NCI-H2081 (cell line): ENCODE results near the gene TNFRSF8.

Experiments used
- DNase-seq, 2 experiments: peaks; one replicate each; lab custom pipeline; 2025; lab: John Stamatoyannopoulos, UW

Gene TNFRSF8

DNA sequence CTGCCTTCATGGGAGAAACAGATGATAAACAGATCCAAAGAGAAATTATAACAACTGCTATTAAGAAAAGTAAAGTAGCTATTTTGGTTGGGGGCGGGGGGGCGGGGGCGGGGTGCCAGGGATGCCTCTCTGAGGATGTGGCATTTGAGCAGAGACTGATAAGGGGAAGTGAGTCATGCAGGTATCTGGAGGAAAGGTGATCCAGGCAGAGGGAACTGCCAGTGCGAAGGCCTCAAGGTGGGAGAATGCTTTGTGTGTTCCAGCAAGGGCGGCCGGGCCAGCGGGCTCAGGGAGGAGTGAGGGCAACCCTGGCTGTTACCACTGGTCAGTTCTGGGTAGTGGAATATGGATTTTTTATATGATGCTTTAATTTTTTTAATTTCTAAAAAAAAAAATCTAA, 96.7 kb downstream of the TNFRSF8 start:
- no peak for DNase-seq

DNA sequence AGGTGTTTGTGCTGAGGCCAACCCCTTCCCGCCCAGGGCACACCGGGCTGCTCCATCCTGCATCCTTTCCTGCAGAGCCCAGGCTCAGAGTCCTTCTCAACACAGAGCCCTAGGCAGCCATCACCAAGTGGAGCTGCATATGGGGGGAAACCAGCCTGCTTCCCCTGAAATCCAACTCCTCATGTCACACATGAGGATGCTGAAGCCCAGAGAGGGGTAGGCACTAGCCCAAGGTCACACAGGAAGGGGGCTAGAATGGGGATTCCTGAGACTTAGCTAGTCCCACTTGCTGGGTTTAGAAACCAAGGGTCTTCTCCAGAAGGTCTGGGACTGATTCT, 98.2 kb downstream of the TNFRSF8 start:
- DNase-seq: no peak

DNA sequence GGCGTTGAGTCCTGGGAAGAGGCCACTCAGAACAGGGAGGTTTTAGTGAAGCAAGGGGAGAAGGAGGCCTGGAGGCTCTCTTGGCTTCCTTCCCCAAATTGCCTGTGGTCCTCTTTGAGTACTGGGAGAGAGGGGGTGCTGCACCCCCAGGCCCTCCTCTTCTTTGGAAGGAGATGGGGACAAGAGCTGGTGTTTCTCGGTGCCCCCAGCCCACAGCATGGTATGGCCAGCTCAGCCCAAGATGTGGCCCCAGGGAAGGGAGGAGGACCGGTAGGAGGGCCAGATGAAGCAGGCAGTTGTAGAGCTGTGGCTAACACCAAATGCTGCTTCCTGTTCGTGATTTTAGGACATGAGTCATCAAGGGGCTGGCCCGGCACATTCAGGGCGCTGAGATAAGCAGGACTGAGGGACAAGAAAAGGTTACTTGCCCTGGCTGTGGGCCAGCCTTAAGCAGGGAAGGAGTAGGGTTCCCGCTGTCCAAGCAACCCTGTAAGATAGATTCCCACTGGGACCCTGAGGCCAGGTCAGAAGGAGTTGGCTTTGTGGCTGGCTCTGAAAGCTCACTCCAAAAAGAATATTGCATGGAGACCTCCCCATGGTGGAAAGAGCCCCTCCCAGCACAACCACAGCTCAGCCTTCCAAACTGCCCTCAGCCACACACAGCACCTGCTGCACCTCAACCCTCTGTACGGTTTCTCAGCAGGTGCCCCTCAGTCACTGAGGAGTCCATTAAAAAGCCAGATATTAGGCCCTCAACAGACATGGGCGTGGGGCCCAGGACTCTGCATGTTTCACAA, 98.8 kb downstream of the TNFRSF8 start:
- DNase-seq: no peak

DNA sequence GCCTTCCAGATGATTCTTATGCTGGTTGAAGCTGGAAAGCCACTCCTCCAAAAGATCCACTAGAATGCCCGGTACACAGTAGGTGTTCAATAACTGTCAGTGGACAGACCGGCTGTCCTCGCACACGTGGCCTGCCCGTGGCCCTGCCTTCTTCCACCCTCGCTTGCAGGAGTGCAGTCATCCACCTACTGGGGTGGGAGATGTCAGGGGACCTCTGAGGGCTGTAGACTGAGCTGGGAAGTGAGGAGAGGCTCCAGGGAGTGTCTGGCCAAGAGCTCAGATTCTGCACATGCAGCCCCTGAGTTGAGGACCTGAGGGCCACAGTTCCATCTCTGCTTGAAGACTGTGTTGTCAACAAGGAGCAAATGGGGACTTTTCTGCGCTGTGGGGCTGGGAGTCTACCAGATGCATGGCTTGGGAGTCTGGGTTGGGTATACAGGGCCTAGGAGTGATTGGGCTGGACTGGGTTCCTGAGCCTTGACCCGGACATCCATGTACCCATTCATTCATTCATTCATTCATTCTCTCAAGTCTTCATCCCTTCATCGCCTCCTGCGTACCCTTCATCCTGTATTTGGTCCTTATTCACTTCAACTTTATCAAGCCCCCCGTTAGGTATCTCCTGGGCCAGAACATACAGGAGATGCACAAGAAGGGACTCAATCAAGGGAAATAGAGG, 99.5 kb downstream of the TNFRSF8 start:
- DNase-seq: no peak

DNA sequence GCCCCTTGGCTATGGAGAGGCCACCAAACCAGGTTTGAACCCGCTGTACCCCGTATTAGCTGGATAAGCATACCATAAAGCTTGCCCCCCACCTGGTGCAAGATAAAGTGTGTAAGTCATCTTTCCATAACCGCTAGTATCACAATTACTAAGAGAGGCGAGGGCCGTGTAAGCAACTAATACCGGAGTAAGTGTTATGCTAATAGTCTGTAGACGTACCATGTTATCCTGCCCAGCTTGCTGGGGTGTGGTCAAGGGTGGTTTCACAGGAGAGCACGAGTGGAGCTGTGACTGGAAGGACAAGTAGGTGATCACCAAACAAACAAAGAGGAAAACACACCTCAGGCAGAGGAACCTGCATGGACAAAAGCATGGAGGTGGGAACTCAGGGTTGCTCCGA, 100.1 kb downstream of the TNFRSF8 start:
- no peak for DNase-seq

DNA sequence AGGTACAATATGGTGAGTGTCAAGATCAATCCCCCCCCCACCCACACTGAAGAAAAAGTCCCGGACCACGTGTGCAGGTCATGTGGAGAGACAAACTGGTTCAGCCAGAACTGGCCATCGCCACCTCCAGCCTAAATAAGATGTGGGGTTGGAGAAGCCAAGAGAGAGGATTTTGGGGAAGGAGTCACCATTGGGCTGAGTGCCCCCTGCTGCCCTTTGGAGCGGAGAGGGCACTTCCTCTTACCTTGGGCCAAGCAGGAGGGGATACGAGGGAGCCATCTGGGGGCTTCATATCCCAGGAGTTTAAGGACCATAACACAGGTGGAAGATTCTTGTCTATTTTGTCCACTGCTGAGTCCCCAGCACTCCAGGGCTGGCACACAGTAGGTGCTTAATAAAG, 101.1 kb downstream of the TNFRSF8 start:
- no peak for DNase-seq

DNA sequence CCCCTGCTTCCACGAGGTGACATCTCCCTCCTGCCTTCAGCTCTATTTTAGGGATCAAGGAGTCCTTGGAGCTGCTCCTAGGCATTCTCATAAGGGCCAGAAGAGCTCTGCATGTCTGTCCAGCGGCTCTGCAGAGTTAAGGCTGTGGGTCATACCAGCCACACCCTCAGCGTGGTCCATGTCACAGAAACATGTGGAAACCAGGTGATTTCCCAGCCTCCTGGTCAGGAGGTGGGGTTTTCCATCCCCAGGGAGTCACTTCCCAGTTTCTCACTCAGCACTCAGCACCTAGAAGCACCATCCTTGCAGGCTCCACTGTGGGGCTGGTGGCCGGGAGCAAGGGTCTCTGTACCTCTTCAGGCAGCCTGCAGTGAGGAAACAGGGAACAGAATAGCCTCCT, 102.2 kb downstream of the TNFRSF8 start:
- no peak for DNase-seq

DNA sequence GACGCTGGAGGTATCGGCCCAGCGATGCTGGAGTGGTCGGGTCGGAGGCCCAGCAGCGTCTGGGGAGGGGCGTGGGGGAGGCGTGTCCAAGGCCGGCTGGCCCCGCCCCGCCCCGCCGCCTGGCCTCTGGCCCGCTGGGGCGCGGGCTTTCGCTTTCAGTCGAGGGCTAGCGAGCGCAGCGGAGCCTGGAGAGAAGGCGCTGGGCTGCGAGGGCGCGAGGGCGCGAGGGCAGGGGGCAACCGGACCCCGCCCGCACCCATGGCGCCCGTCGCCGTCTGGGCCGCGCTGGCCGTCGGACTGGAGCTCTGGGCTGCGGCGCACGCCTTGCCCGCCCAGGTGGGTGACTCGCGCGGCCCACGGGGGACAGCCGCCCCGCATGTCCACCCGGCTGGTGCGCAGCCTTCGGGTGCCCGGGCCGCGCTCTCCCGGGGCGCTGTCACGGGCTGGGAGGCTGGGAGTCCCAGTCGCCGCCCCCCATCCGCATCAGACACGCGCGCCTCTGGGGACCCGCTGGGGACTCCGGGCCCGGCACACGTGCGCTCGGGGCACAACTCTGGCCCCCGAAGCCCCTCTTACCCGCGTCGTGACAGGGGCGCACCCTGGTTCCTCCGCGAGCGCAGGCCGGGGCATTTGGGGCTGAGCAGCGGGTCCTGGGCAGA, 103.9 kb downstream of the TNFRSF8 start, which contains the start of gene TNFRSF1B:
TSS of gene TNFRSF1B (plus strand) at position 158 of the 659 bp plus-strand sequence. CDS start at position 259, 101 bp downstream.
- no peak for DNase-seq

DNA sequence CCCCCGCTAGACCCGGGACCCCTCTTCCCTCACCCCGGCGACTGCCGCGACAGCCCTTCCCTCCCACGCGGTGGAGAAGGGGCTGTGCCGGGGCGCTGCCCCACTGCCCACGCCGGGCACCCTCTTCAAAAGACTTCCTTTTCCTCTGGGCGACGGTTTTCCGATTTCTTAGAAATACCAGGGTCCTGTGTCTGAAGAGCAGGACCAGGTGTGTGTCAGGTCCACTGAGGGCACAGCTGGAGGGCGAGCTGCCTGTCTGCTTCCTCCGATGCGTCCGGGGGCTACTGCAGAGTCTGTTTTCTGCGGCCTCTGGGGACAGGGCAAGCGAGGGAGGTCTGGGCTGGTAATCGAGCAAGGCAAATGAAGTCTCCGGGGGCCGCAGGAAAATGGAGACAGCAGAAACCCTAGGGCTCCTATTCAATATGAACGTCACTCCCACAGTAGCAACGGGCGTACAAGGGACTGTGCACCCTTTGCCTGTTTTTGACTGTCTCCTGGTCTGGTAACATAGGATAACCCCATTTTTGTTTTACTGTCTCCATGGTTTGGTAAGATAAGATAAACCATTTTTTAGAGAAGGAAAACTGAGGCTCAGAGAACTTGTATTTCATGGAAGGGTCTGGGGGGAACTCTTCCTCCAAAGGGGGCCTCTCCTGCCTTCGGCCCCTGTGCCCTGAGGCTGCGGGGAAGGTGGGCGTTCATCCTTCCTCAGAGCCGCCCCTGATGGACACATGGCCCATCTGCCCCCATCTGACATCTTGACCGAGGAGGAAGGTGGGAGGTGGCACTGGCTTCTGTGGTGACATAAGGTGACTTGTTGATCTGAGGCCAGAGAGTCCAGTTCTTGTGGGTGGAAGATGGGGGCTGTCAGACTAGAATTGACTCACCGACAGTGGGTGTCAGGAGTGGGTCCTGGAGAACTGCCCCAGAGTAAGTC, 104.7 kb downstream of the TNFRSF8 start:
- no peak for DNase-seq

DNA sequence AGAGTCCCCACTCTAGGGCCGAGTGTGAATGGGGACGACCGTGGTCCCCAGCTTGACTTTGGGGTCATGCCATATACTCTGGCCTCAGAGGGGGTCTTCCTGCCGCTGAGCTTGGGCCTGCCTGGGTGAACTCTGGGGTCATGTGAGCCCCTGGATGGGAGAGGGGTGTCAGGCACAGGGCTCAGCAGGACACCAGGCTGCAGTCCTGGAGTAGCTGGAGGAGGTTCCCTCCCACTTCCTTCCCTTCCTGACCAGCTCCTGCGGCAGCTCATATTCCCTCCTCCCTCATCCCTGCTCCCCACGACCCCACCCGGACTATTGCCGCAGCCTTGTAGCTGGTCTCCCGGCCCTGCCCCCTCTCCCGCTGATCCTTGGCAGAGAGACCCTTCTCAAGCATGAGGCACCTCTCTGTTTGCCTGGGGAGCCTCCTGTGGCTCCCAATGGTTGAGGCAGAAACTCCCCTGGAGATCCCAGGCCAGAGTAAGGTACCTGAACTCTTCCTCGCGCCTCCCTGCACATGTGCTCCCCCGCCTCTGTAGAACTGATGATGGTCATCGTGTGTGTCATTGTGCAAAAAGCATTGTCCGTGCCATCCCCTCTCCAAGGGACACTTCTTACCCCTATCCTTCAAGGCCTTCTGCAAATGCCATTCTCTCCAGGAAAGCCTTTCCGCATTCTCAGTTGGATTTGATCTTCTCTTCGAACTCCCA, 105.5 kb downstream of the TNFRSF8 start:
- DNase-seq: no peak

DNA sequence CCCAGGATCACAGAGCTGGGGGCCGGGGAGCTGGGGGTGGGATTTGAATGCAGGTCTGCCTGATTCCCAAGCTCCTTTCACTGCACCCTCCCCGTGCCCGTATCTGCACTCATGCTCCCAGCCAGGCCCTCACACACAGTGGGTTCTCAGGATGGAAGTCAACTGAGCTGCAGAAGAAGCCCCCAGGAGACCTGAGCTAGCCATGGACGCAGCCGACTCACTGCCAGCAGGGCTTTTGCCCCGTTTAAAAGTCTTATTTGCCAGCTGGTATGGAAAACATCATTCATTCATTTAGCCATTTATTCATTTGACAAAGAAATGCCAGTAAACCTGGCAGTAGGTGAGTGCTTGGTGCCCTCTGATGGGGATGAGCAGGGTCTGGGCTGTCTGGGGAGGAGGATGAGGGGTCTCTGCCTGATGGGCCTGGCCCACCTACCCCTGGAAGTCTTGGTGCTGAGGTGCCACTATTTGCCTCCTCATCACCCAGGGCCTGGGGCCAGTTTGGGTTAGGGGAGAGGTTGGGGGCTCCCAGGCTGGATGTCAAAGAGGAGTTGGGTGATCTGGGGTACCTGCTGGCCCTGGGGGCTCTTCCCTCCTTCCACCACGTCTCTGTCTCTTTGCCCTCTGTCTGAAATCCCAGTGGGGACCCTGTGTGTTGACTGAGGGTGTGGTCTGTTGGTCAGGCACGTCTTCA, 106.5 kb downstream of the TNFRSF8 start:
- no peak for DNase-seq

DNA sequence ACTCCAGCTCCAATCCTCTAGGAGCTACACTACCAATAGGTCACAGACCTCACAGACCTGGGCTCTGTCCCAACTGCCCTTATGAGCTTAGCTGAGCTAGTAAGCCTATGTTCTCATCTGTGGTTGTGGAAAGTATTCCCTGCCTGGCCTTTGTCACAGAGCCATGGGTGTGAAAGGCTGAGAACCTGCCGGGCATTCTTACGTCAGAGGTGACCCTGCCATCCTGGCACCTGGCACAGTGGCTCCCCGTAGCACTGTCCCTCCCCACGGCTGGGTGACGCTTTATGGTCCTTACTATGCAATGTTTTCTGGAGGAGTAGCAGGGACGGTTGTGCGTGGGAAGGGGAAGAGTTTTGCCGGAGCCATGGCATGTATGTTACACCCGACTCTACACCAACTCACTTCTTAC, 107.2 kb downstream of the TNFRSF8 start:
- no peak for DNase-seq

DNA sequence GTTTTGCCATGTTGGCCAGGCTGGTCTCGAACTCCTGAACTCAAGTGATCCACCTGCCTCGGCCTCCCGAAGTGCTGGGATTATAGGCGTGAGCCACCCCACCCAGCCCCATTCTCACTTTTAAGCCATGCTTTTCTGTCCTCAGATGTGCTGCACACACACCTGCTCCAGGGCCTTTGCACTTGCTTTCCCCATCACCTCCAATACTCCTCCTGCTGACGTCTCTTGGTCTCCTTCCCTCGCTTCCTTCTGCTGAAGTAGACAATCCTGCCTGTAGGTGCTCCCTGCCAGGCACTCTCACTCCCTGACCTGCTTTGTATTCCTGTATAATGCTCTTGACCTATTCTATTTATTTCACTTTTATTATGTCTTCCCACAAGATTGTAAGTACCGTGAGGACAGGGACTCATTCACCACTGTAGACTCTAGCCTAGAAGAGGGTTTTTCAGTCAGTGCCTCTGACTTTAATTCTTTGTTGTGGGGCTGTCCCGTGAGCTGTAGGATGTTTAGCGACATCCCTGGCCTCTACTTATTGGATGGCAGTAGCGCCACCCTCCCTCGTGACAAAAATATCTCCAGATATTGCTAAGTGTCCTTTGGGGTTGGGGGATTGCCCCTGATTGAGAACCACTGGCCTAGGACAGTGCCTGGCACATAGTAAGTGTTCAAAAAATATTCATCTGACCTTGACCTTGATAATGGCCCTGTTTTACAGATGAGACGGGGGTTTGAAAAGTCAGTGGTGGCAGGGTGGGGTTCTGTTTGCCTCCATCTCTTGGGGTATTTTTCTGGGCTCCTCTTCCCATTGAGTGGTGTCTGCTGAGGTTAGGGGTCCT, 108.3 kb downstream of the TNFRSF8 start:
- DNase-seq: no peak

DNA sequence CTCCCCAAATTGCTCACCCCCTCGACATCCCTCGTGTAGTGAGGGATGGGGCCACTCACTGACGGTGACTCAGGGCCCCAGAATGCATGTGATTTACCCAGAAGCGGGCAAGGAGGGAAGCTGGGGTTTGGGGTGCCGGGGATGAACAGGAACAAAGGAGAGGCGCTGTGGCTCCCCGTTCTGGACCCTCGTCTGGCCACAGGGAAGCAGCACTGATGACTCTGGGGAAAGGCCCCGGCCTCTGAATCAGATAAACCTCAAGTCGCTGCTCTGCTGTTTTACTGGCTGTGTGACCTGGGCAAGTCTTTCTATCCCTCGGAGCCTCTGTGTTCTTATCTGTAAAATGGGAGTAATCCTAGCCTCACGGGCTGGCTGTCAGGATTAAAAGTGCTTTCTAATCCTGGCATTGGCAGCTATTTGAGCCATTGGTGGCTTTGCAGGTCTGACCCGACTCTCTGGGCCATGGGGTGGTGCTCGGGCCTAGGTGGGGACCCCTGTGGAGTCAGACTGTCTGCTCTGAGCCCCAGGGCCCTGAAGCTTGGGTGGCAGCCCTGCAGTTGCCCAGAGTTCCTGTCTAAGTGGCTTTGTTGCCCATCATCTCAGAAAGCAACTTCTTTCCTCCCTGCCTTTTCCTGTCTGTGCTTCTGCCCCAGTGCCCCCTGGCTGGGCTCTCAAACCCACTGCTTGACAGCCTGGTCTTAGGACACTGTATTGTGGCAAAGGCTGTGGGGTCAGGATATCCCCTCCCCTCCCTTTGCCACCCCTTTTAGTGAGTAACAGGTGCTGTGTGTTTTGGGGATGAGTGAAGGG, 109.1 kb downstream of the TNFRSF8 start:
- no peak for DNase-seq

DNA sequence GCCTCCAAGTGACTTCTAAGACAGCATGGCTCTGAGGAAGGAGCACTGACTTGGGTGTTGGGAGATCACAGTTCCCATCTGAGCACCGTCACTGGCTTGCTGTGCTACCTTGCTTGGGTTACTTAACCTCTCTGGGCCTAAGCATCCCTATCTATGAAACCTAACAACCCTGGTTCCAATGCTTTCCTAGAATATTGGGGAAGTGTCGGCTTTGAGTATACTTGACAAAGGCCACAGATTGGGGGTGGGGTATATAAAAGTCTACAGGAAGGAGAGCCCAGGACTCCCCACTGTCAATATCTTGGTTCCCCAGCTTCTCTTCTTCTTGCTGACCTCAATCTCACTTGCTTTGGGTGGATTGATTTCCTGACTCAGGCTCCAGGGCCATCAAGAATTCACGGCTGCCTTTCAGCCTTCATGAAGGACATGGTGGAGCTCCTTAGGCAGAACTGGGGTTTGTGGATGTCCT, 110.0 kb downstream of the TNFRSF8 start:
- no peak for DNase-seq

DNA sequence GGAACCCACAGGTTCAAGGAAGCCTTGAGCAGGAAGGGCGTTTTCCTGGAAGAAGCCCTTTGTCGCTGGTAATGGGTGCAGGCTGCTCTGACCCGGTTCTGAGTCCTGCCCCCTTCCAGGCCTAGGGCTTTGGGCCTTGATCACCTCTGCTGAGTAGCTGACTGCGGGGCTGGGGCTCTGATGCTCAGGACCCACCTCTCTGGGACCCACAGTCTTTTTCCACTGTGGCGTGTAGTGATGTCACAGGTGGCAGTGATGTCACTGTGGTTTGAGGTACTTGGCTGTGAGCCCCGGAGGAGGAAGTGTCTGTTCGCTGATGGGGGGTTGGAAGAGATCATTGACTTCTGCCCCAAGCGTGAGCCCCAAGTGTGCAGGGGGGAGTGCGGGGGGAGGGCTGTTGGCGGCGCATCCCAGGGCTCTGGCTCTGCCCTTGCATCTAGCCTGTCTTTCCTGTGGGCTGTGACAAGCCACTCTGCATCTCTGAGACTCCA, 110.6 kb downstream of the TNFRSF8 start:
- no peak for DNase-seq

DNA sequence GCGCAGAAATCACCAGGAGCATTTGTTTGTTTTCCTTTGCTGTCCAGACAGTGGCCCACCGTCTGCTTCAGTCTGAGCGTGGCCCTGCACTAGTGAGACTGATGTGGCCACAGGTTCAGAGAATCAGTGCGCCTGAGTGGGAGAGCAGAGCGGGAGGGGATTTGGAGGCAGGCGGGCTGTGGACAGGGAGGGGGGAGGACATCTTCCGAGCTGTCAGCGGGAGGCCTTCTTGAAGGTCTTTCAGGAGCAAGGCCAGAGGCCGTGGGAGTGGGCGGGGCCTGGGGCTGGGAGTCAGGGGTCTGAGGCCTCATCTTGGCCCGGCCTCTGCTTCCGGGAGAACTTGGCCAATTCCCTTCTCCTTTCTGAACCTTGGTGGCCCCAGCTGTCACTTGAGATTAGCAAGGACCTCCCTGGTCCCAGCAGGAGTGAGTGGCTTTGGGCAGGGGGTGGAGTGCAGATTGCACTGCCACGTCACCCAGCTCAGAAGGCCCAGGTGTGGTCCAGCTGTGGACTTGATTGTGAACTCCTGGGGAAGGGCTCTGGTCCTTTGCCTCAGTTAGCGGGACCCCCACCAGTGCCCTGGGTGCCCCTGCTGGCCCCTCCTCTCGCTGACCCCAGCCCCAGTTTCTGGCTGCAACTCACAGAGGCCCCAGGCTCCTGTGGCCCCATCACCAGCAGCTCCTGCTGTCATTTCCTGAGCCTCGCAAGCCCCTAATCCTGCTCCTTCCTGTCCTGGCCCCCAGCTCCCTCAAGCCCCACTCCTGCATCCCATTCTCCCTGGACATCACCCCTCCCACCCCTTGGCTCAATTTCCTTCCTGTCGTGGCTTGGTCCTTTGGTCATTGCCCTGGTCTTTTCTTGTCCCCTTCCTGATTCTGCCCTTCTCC, 112.1 kb downstream of the TNFRSF8 start:
- DNase-seq: no peak
